Measurements from ENCODE around the gene AHDC1.
A peak's percentile ranks its signal among the peaks of the same experiment; 100 is the strongest.

The AHDC1 gene

DNA sequence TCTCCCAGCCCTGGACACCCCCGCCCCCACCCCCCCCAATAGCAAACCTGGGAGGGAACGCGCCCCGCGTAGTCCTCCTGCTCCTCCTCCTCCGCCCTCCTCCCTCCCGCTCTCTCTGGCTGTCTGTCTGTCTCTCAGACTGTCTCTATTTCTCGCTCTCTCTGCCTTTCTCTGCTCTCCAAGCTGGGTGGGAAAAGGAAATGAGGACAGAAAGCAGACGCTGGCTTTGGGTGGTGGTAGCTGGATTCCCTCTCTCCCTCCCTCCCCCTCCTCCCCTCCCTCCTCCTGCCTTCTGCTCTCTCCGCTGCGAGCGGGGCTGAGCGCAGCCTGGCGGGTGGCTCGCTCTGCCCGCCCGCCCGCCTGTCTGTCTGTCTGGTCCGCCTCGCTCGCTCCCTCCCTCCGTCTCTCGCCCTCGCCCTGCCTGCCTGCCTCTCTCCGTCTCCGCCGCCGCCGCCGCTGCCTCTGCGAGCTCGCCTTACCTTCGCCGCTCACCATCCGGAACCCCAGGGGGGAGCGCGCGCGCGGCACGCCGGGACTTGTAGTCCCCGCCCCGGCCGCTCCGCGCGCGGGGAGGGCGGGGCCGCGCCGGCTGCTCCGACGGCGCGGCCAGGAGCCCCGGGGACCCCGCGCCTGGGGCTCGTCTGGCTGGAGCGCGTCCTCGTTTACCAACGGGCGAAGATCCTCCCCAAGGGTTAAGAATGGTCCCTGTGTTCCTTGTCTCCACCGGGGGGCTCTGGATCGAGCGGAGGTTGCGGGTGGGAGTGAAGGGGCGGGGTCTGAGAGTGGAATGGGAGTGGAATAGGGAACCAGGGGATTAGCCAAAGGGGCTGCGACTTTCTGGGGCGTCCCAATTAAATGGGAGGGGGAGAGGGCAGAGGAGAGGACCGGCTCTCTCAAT is at the start of gene AHDC1 (continued):
- TF ChIP-seq ZBTB48 (tag by site-specific recombination; IDR thresholded peaks at IDR 0.05) = no peak
- no peak for TF ChIP-seq ZNF670 (tag by site-specific recombination; IDR thresholded peaks at IDR 0.05; ENCODE audit: low read depth)
- no peak for TF ChIP-seq ZNF658 (tag by site-specific recombination; IDR thresholded peaks at IDR 0.05)
- TF ChIP-seq ZNF704 (tag by site-specific recombination; IDR thresholded peaks at IDR 0.05) = no peak
- TF ChIP-seq, protein P1, sequence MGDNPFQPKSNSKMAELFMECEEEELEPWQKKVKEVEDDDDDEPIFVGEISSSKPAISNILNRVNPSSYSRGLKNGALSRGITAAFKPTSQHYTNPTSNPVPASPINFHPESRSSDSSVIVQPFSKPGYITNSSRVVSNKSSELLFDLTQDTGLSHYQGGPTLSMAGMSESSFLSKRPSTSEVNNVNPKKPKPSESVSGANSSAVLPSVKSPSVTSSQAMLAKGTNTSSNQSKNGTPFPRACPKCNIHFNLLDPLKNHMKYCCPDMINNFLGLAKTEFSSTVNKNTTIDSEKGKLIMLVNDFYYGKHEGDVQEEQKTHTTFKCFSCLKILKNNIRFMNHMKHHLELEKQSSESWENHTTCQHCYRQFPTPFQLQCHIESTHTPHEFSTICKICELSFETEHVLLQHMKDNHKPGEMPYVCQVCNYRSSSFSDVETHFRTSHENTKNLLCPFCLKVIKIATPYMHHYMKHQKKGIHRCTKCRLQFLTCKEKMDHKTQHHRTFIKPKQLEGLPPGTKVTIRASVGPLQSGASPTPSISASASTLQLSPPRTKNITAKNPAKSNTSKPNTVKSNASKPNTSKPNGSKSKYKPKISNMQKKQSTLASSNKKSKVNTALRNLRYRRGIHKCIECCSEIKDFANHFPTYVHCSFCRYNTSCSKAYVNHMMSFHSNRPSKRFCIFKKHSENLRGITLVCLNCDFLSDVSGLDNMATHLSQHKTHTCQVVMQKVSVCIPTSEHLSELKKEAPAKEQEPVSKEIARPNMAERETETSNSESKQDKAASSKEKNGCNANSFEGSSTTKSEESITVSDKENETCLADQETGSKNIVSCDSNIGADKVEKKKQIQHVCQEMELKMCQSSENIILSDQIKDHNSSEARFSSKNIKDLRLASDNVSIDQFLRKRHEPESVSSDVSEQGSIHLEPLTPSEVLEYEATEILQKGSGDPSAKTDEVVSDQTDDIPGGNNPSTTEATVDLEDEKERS (tag by site-specific recombination; IDR thresholded peaks at IDR 0.05) = no peak
- TF ChIP-seq INSM2 (tag by site-specific recombination; IDR thresholded peaks at IDR 0.05) = peak; percentile 21; the same call in 1 of the 2 replicates
- no peak for TF ChIP-seq ZNF266 (tag by site-specific recombination; IDR thresholded peaks at IDR 0.05; ENCODE audit: low read depth)
- TF ChIP-seq AEBP2 (tag by site-specific recombination; IDR thresholded peaks at IDR 0.05; ENCODE audit: borderline replicate concordance) = no peak
- TF ChIP-seq HOXD13 (CRISPR knock-in tag; IDR thresholded peaks at IDR 0.05; ENCODE audit: borderline replicate concordance) = no peak
- TF ChIP-seq ZNF660 (tag by site-specific recombination; IDR thresholded peaks at IDR 0.05) = no peak
- TF ChIP-seq, protein P2, sequence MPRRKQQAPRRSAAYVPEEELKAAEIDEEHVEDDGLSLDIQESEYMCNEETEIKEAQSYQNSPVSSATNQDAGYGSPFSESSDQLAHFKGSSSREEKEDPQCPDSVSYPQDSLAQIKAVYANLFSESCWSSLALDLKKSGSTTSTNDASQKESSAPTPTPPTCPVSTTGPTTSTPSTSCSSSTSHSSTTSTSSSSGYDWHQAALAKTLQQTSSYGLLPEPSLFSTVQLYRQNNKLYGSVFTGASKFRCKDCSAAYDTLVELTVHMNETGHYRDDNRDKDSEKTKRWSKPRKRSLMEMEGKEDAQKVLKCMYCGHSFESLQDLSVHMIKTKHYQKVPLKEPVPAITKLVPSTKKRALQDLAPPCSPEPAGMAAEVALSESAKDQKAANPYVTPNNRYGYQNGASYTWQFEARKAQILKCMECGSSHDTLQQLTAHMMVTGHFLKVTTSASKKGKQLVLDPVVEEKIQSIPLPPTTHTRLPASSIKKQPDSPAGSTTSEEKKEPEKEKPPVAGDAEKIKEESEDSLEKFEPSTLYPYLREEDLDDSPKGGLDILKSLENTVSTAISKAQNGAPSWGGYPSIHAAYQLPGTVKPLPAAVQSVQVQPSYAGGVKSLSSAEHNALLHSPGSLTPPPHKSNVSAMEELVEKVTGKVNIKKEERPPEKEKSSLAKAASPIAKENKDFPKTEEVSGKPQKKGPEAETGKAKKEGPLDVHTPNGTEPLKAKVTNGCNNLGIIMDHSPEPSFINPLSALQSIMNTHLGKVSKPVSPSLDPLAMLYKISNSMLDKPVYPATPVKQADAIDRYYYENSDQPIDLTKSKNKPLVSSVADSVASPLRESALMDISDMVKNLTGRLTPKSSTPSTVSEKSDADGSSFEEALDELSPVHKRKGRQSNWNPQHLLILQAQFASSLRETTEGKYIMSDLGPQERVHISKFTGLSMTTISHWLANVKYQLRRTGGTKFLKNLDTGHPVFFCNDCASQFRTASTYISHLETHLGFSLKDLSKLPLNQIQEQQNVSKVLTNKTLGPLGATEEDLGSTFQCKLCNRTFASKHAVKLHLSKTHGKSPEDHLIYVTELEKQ (tag by site-specific recombination; IDR thresholded peaks at IDR 0.05; ENCODE audit: borderline replicate concordance) = no peak; the same call in 1 of the 2 replicates
- TF ChIP-seq PRDM4 (tag by site-specific recombination; IDR thresholded peaks at IDR 0.05) = no peak; the same call in 1 of the 2 replicates
- TF ChIP-seq, protein P3, sequence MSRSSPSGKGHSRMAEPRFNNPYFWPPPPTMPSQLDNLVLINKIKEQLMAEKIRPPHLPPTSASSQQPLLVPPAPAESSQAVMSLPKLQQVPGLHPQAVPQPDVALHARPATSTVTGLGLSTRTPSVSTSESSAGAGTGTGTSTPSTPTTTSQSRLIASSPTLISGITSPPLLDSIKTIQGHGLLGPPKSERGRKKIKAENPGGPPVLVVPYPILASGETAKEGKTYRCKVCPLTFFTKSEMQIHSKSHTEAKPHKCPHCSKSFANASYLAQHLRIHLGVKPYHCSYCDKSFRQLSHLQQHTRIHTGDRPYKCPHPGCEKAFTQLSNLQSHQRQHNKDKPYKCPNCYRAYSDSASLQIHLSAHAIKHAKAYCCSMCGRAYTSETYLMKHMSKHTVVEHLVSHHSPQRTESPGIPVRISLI (tag by site-specific recombination; IDR thresholded peaks at IDR 0.05) = no peak
- TF ChIP-seq ZNF792 (tag by site-specific recombination; IDR thresholded peaks at IDR 0.05) = no peak
- no peak for TF ChIP-seq ZNF223 (tag by site-specific recombination; IDR thresholded peaks at IDR 0.05)
- TF ChIP-seq GFI1B (tag by site-specific recombination; IDR thresholded peaks at IDR 0.05) = no peak
- no peak for TF ChIP-seq ZNF148 (tag by site-specific recombination; IDR thresholded peaks at IDR 0.05; ENCODE audit: borderline replicate concordance)
- no peak for TF ChIP-seq ZNF623 (tag by site-specific recombination; IDR thresholded peaks at IDR 0.05)
- TF ChIP-seq ZNF768 (tag by site-specific recombination; IDR thresholded peaks at IDR 0.05) = no peak
- TF ChIP-seq ZNF777 (tag by site-specific recombination; IDR thresholded peaks at IDR 0.05; ENCODE audit: borderline replicate concordance) = no peak; the same call in 1 of the 2 replicates
